Measurements from ENCODE around the gene GPC6. TPM values are rescaled to one million over a fixed set of nuclear protein-coding genes. Genes with fewer than 3 reads are reported as not detected.

The GPC6 gene
- total RNA-seq, 1 donor from 2014 or later: 42.9 TPM

DNA sequence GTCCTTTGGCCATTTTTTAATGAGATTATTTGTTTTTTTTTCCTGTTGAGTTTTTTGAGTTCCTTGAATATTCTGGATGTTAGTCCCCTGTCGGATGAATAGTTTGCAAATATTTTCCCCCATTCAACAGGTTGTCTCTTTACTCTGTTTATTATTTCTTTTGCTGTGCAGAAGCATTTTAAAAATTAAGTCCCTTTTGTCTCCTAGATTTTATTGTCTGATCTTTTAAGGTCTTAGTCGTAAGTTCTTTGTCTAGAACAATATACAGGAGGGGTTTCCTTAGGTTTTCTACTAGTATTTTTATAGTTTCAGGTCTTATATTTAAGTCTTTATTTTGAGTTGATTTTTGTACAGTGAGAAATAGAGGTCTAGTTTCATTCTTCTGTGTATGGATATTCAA, 284.4 kb downstream of the GPC6 start:
- Mint-ChIP-seq H3K36me3 (no peaks in the 10 kb centered on the region), H3K4me1 (peaks cover 2% of the 10 kb centered on the region), H3K9me3 (no peaks in the 10 kb centered on the region), H3K27me3 (ENCODE audit: insufficient read depth, low read depth) (no peaks in the 10 kb centered on the region), H3K27ac (no peak overlapping the region), H3K4me3 (no peak overlapping the region)
- no peak overlapping the region for H3K4me3 ChIP-seq
- no peak overlapping the region for H3K27ac ChIP-seq
- no peaks in the 10 kb centered on the region for H3K9me3 ChIP-seq (ENCODE audit: low read depth)
- H2AFZ ChIP-seq (replicated peaks): no peak overlapping the region
- H4K20me1 ChIP-seq (ENCODE audit: low read depth): no peaks in the 10 kb centered on the region
- H3K9ac ChIP-seq: no peak overlapping the region
- DNase-seq (ENCODE audit: low spot score): no peak
- TF ChIP-seq EZH2phosphoT487 (IDR thresholded peaks at IDR 0.05) (no peak), EZH2 (IDR thresholded peaks at IDR 0.05) (no peak)
- TF ChIP-seq, protein P1, sequence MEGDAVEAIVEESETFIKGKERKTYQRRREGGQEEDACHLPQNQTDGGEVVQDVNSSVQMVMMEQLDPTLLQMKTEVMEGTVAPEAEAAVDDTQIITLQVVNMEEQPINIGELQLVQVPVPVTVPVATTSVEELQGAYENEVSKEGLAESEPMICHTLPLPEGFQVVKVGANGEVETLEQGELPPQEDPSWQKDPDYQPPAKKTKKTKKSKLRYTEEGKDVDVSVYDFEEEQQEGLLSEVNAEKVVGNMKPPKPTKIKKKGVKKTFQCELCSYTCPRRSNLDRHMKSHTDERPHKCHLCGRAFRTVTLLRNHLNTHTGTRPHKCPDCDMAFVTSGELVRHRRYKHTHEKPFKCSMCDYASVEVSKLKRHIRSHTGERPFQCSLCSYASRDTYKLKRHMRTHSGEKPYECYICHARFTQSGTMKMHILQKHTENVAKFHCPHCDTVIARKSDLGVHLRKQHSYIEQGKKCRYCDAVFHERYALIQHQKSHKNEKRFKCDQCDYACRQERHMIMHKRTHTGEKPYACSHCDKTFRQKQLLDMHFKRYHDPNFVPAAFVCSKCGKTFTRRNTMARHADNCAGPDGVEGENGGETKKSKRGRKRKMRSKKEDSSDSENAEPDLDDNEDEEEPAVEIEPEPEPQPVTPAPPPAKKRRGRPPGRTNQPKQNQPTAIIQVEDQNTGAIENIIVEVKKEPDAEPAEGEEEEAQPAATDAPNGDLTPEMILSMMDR (IDR thresholded peaks at IDR 0.05): no peak
- peaks cover 5% of the 10 kb centered on the region for H3K79me2 ChIP-seq (ENCODE audit: low read depth)
- no peaks in the 10 kb centered on the region for H3K4me1 ChIP-seq
- H3K4me2 ChIP-seq: no peak overlapping the region
- no peaks in the 10 kb centered on the region for H3F3A ChIP-seq (ENCODE audit: low read depth)
- no peaks in the 10 kb centered on the region for H3K27me3 ChIP-seq
- H3K36me3 ChIP-seq: no peaks in the 10 kb centered on the region

DNA sequence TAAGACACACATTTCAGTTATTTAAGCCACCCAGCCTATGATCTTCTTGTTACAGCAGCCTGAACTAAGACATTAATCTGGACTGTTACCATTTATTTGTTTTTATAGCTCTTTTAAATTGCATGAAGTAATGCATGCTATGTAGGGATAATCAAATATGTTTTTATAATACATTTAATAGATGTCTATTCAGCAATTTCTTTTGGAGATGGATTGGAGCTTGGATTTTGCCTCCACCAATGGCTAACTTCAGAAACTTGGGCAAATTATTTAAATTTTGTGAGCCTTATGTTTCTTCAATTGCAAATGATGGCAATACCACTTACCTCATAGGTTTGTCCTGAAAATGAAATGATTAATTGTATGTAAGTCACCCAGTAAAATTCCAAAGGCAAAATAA, 288.7 kb downstream of the GPC6 start:
- H3K36me3 Mint-ChIP-seq: no peaks in the 10 kb centered on the region
- H3K27me3 ChIP-seq: no peaks in the 10 kb centered on the region
- H3K9me3 ChIP-seq (ENCODE audit: low read depth): no peaks in the 10 kb centered on the region

DNA sequence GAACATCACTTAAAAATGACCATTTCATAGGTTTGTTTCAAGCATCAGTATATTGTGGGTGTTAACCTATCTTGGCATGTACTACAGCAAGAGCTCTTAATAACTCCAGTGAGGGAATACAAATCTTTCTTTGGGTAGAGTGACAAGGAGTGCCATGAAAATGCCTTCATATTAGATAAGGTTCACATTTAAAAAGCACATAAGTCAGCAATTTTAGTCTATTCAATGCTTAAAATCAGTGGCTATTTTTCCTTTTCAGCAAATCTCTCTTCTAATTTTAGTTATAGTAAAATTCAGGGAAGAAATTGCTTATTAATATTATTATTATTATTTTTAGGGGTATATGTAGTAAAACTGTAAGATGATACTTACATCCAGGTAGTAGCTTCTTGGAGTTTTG, 291.1 kb downstream of the GPC6 start:
- Mint-ChIP-seq H3K36me3 (no peaks in the 10 kb centered on the region), H3K9me3 (no peaks in the 10 kb centered on the region), H3K4me1 (peaks cover 3% of the 10 kb centered on the region), H3K27ac (no peak overlapping the region), H3K4me3 (no peak overlapping the region), H3K27me3 (ENCODE audit: insufficient read depth, low read depth) (no peaks in the 10 kb centered on the region)
- no peak overlapping the region for H3K4me2 ChIP-seq
- no peaks in the 10 kb centered on the region for H3K27me3 ChIP-seq
- no peak overlapping the region for H2AFZ ChIP-seq (replicated peaks)
- H3K9me3 ChIP-seq (ENCODE audit: low read depth): no peaks in the 10 kb centered on the region
- no peaks in the 10 kb centered on the region for H3F3A ChIP-seq (ENCODE audit: low read depth)
- H3K9ac ChIP-seq: no peak overlapping the region
- H4K20me1 ChIP-seq (ENCODE audit: low read depth): no peaks in the 10 kb centered on the region
- H3K27ac ChIP-seq: no peak overlapping the region
- TF ChIP-seq EZH2phosphoT487 (IDR thresholded peaks at IDR 0.05) (no peak), EZH2 (IDR thresholded peaks at IDR 0.05) (no peak)
- TF ChIP-seq, protein P1 (IDR thresholded peaks at IDR 0.05): no peak
- H3K4me1 ChIP-seq: peaks cover 10% of the 10 kb centered on the region
- no peak for DNase-seq (ENCODE audit: low spot score)
- peaks cover 5% of the 10 kb centered on the region for H3K79me2 ChIP-seq (ENCODE audit: low read depth)
- no peaks in the 10 kb centered on the region for H3K36me3 ChIP-seq
- no peak overlapping the region for H3K4me3 ChIP-seq

More for the DNA sequence above, 288.7 kb downstream of the GPC6 start:
- Histone ChIP-seq H3F3A (ENCODE audit: low read depth) (no peaks in the 10 kb centered on the region), H2AFZ (replicated peaks) (no peak overlapping the region), H3K4me3 (no peak overlapping the region), H3K27ac (no peak overlapping the region), H3K9ac (no peak overlapping the region), H3K4me2 (no peak overlapping the region), H4K20me1 (ENCODE audit: low read depth) (no peaks in the 10 kb centered on the region), H3K36me3 (no peaks in the 10 kb centered on the region), H3K79me2 (ENCODE audit: low read depth) (peaks cover 5% of the 10 kb centered on the region), H3K4me1 (peaks cover 4% of the 10 kb centered on the region)
- H3K4me1 Mint-ChIP-seq: no peaks in the 10 kb centered on the region
- TF ChIP-seq, protein P1 (IDR thresholded peaks at IDR 0.05): no peak
- no peak for TF ChIP-seq EZH2 (IDR thresholded peaks at IDR 0.05)
- TF ChIP-seq EZH2phosphoT487 (IDR thresholded peaks at IDR 0.05): no peak
- no peak overlapping the region for H3K27ac Mint-ChIP-seq
- H3K4me3 Mint-ChIP-seq: no peak overlapping the region
- DNase-seq (ENCODE audit: low spot score): no peak
- no peaks in the 10 kb centered on the region for H3K27me3 Mint-ChIP-seq (ENCODE audit: insufficient read depth, low read depth)
- H3K9me3 Mint-ChIP-seq: no peaks in the 10 kb centered on the region

Measured in neural progenitor cell (in vitro differentiated cells).